Measurements from ENCODE around the gene MUS81.
"Not testable (repeated sequence)": the region's sequence is repeated elsewhere in the genome, so short reads cannot be mapped to it uniquely, and the experiment has no call there.

The MUS81 gene

DNA sequence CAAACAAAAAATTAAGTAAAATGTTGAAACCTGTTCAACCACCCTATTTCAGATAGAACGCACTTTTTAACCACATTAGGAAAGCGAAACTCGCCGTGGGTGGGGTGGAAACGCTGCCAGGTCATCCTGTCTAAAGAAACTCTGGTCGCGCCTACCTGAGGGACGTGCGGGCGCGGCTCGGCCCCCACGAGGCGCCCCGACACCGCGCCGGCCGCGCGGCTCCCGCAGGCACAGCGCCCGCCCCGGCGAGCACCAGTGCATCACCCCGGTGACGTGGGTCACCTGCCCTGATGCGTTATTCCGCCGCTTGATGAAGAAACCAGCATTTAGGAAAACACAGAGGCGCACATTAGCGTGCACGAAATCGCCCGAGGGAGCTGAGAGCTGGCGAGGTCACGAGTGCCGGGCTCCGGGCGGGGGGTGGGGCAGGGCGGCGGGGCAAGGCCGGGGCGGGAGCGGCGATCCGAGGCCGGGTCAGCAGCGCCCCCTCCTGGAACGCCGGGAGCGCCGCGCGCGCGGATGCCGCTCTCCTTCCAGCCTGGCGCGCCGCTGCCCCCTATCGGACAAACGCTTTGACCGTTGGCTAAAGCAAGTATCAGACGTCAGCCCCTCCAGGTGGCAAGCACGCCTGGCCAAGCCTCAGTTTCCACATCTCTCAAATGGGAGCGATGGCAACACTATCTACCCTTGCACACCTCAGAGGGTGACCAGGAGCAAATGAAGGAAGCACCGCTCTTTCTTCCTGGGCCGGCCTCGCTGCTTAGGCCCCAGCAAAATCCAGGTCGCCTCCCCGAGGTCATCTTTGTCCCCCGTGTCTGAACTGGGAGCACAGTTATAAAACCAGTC is 42.2 kb upstream of the MUS81 start:
- TF ChIP-seq CTCF (IDR thresholded peaks at IDR 0.05) (peak; percentile 99), ZFX (IDR thresholded peaks at IDR 0.05; ENCODE audit: borderline replicate concordance) (no peak)
- H3K27ac ChIP-seq = peak overlapping the region; percentile 71

DNA sequence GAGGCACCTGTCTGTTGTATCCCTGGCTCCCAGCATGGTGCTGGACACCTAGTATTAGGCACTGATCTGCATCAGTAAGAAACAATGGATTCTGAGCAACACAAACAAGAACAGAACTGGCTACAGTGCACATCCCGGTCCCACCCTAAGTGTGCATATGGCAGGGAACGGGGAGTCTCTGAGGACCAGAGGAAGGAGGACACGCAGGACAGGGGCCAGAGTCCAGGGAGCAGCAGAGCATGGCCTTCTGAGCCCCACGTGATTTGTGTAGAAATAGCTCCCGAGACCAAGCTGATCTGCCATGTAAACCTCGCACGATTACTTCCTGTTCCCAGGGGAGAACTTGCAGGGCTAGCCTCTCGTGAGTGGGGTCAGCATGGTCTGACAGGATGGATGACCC is 39.1 kb upstream of the MUS81 start:
- no peak for TF ChIP-seq CTCF (IDR thresholded peaks at IDR 0.05)
- no peak for TF ChIP-seq ZFX (IDR thresholded peaks at IDR 0.05; ENCODE audit: borderline replicate concordance)
- H3K27ac ChIP-seq = no peak overlapping the region

DNA sequence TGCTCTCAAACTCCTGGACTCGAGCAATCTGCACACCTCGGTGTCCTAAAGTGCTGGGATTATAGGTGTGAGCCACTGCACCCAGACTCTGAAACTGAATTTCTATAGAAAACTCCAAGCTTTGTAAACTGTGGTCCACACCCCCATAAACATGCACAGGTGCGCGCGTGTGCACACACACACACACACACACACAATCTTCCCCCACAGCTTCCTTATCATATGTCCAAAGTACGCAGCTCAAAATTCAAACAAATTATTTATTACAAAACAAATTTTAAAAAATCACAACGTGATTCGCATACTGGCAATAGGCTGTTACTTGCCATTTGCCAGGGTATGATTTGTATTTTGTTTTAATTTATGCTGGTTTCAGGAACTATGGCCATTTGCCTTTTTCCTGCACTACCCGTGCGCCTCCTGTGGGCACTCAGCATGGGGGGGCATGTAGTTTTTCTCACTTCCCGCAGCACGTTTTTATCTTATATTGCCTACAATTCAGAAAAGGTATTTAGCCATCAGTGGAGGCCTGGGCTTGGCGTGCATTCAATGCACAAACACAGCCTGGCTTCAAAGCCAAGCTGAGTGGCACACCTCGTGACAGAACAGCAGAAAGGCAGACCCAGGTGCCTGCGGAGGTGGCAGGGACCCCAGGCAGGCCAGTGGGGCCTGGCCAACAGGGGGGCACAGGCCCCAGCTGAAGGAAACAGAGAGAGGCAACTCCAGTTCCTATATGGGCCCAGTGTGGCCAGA is 37.3 kb upstream of the MUS81 start:
- H3K27ac ChIP-seq = no peak overlapping the region

GRCh38 chr11:65826984-65827735 is 33.1 kb upstream of the MUS81 start:
- TF ChIP-seq CTCF (IDR thresholded peaks at IDR 0.05) = no peak
- TF ChIP-seq ZFX (IDR thresholded peaks at IDR 0.05; ENCODE audit: borderline replicate concordance) = no peak
- no peak overlapping the region for H3K27ac ChIP-seq

More for the DNA sequence above, 37.3 kb upstream of the MUS81 start:
- no peak for TF ChIP-seq ZFX (IDR thresholded peaks at IDR 0.05; ENCODE audit: borderline replicate concordance)
- TF ChIP-seq CTCF (IDR thresholded peaks at IDR 0.05) = no peak

- no peak for TF ChIP-seq ZFX (IDR thresholded peaks at IDR 0.05; ENCODE audit: borderline replicate concordance)
- TF ChIP-seq CTCF (IDR thresholded peaks at IDR 0.05) = no peak
- no peak overlapping the region for H3K27ac ChIP-seq
These were observed 30.8 kb upstream of the MUS81 start for GRCh38 chr11:65829459-65829858.

DNA sequence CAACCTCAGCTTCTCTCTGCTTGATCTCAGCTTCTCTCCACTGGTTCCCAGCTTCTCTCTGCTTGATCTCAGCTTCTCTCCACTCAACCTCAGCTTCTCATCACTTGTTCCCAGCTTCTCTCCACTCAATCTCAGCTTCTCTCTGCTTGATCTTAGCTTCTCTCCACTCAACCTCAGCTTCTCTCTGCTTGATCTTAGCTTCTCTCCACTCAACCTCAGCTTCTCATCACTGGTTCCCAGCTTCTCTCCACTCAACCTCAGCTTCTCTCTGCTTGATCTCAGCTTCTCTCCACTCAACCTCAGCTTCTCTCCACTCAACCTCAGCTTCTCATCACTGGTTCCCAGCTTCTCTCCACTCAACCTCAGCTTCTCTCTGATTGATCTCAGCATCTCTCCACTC is 28.0 kb upstream of the MUS81 start:
- H3K27ac ChIP-seq = not testable (repeated sequence)

GRCh38 chr11:65833297-65834030 is 26.8 kb upstream of the MUS81 start, which contains the start of gene SNX32:
Gene SNX32 (plus strand): TSS chr11:65833963. CDS start chr11:65834066, 103 bp downstream.
- TF ChIP-seq ZFX (IDR thresholded peaks at IDR 0.05; ENCODE audit: borderline replicate concordance) (no peak), CTCF (IDR thresholded peaks at IDR 0.05) (no peak)
- no peak within 1 kb of the TSS for H3K27ac ChIP-seq
